ENCODE data around the gene SHC1. TPM values are rescaled to one million over a fixed set of nuclear protein-coding genes. Genes with fewer than 3 reads are reported as not detected.

Gene SHC1
- total and polyA plus RNA-seq, 8 donors: 120 to 148 (median 132) TPM

- no peak for TF ChIP-seq CTCF (IDR thresholded peaks at IDR 0.05)
- Histone ChIP-seq H3K9me3 (no peaks in the 10 kb centered on the region), H3K36me3 (peaks cover 0 to 67% of the 10 kb centered on the region in 2 donors), H3K4me3 (no peak overlapping the region), H3K4me1 (peaks cover 40 to 73% of the 10 kb centered on the region in 2 donors), H3K27ac (peak overlapping the region in 1 of 2 donors; percentile 55), H3K27me3 (no peaks in the 10 kb centered on the region)
- DNase-seq (no peak), ATAC-seq (no peak)
- intact Hi-C loops (cut with DNase I): no loop called here
These were observed 3.1 kb downstream of the SHC1 start for GRCh38 chr1:154967331-154967950.

GRCh38 chr1:154966111-154966510 lies 4.4 kb downstream of the SHC1 start:
- DNase-seq: no peak
- intact Hi-C loops (cut with DNase I): no loop called here
- no peak for TF ChIP-seq CTCF (IDR thresholded peaks at IDR 0.05)
- H3K27me3 ChIP-seq: no peaks in the 10 kb centered on the region
- no peak overlapping the region for H3K27ac ChIP-seq
- no peaks in the 10 kb centered on the region for H3K9me3 ChIP-seq
- ATAC-seq: no peak
- peaks cover 28 to 68% of the 10 kb centered on the region in 2 donors for H3K4me1 ChIP-seq
- H3K36me3 ChIP-seq: peaks cover 0 to 67% of the 10 kb centered on the region in 2 donors
- H3K4me3 ChIP-seq: no peak overlapping the region

GRCh38 chr1:154964359-154964758 lies 6.2 kb downstream of the SHC1 start:
- no peaks in the 10 kb centered on the region for H3K9me3 ChIP-seq
- no peaks in the 10 kb centered on the region for H3K27me3 ChIP-seq
- DNase-seq (no peak), ATAC-seq (no peak)
- H3K27ac ChIP-seq: no peak overlapping the region
- H3K4me1 ChIP-seq: peaks cover 21 to 62% of the 10 kb centered on the region in 2 donors
- intact Hi-C loops (cut with DNase I): no loop called here
- peaks cover 0 to 70% of the 10 kb centered on the region in 2 donors for H3K36me3 ChIP-seq
- no peak overlapping the region for H3K4me3 ChIP-seq
- TF ChIP-seq CTCF (IDR thresholded peaks at IDR 0.05): no peak

- ATAC-seq (no peak), DNase-seq (no peak)
- no peak overlapping the region for H3K4me3 ChIP-seq
- intact Hi-C loops (cut with DNase I): no loop called here
- peaks cover 14 to 56% of the 10 kb centered on the region in 2 donors for H3K4me1 ChIP-seq
- TF ChIP-seq CTCF (IDR thresholded peaks at IDR 0.05): no peak
- no peaks in the 10 kb centered on the region for H3K9me3 ChIP-seq
- H3K27me3 ChIP-seq: no peaks in the 10 kb centered on the region
- H3K36me3 ChIP-seq: peaks cover 0 to 70% of the 10 kb centered on the region in 2 donors
- H3K27ac ChIP-seq: no peak overlapping the region
These were observed 6.9 kb downstream of the SHC1 start for GRCh38 chr1:154963643-154964042.

- Histone ChIP-seq H3K27me3 (no peaks in the 10 kb centered on the region), H3K4me3 (peak overlapping the region; percentile 79 to 90), H3K9me3 (no peaks in the 10 kb centered on the region), H3K27ac (peak overlapping the region; percentile 97 to 98), H3K4me1 (peaks cover 14 to 59% of the 10 kb centered on the region in 2 donors), H3K36me3 (peaks cover 0 to 71% of the 10 kb centered on the region in 2 donors)
- no peak for ATAC-seq
- DNase-seq: no peak
- intact Hi-C loops (cut with DNase I): no loop called here
- TF ChIP-seq CTCF (IDR thresholded peaks at IDR 0.05): no peak
These were observed 7.7 kb downstream of the SHC1 start for GRCh38 chr1:154962795-154963330.

All from left lung (tissue), 10 donors.